Hepatocyte (in vitro differentiated cells): ENCODE results near the gene TIGD2. TPM values are rescaled to one million over a fixed set of nuclear protein-coding genes. Genes with fewer than 3 reads are reported as not detected.
A peak's percentile ranks its signal among the peaks of the same experiment; 100 is the strongest.

Experiments used
- DNase-seq: peaks from one replicate; pipeline ENCODE4 v3.0.0-alpha.2; 2016; ENCODE audit warnings: low spot score
- H2AFZ ChIP-seq: fragments of 200-600 bp; sonication (generic); 2 replicates; pipeline ENCODE4 v1.6.0; 2016; ENCODE audit warnings: antibody characterized with exemption, mild to moderate bottlenecking
- H3K27ac ChIP-seq: fragments of 200-600 bp; sonication (generic); 2 replicates; pipeline ENCODE4 v1.5.1; 2016; ENCODE audit warnings: mild to moderate bottlenecking
- H3K27me3 ChIP-seq: fragments of 200-600 bp; sonication (generic); 2 replicates; pipeline ENCODE4 v1.6.1; 2016
- H3K36me3 ChIP-seq: fragments of 200-600 bp; sonication (generic); replicated peaks from 2 replicates; pipeline ENCODE4 v1.5.1; 2016; ENCODE audit warnings: low read depth; ENCODE audit not compliant: insufficient read depth
- H3K4me1 ChIP-seq: fragments of 200-600 bp; sonication (generic); 2 replicates; pipeline ENCODE4 v1.5.1; 2016; ENCODE audit warnings: mild to moderate bottlenecking, moderate library complexity; ENCODE audit not compliant: insufficient read depth
- H3K4me2 ChIP-seq: fragments of 200-600 bp; sonication (generic); 2 replicates; pipeline ENCODE4 v1.6.0; 2016
- H3K4me3 ChIP-seq: fragments of 200-600 bp; sonication (generic); 2 replicates; pipeline ENCODE4 v1.5.1; 2016; ENCODE audit warnings: mild to moderate bottlenecking
- H3K79me2 ChIP-seq: fragments of 200-600 bp; sonication (generic); 2 replicates; pipeline ENCODE4 v1.6.0; 2017; ENCODE audit warnings: mild to moderate bottlenecking
- H3K9me2 ChIP-seq: fragments of 200-600 bp; sonication (generic); replicated peaks from 2 replicates; pipeline ENCODE4 v1.6.0; 2017; ENCODE audit warnings: mild to moderate bottlenecking; ENCODE audit not compliant: insufficient read depth
- H3K9me3 ChIP-seq: fragments of 200-600 bp; sonication (generic); 2 replicates; pipeline ENCODE4 v1.5.1; 2016; ENCODE audit warnings: low read depth, mild to moderate bottlenecking
- H4K20me1 ChIP-seq: fragments of 200-600 bp; sonication (generic); 2 replicates; pipeline ENCODE4 v1.6.0; 2016; ENCODE audit warnings: mild to moderate bottlenecking; ENCODE audit not compliant: insufficient read depth, poor library complexity, severe bottlenecking
- CTCF ChIP-seq: fragments of 200-600 bp; sonication (generic); IDR thresholded peaks from 2 replicates; pipeline ENCODE4 v1.5.1; 2016; ENCODE audit warnings: antibody characterized with exemption, mild to moderate bottlenecking; ENCODE audit not compliant: poor library complexity
- EZH2 ChIP-seq: fragments of 200-600 bp; sonication (generic); IDR thresholded peaks from 2 replicates; pipeline ENCODE4 v1.6.1; 2016; ENCODE audit warnings: antibody characterized with exemption, mild to moderate bottlenecking, borderline replicate concordance
- EZH2phosphoT487 ChIP-seq: fragments of 200-600 bp; sonication (generic); IDR thresholded peaks from one replicate; pipeline ENCODE4 v1.6.1; 2018; ENCODE audit warnings: antibody characterized with exemption, mild to moderate bottlenecking, low read depth, moderate library complexity; ENCODE audit not compliant: unreplicated experiment, severe bottlenecking
- WGBS: methylation state at CpG from one replicate; pipeline ENCODE4 v1.1.6; 2016; ENCODE audit warnings: low lambda C conversion rate; ENCODE audit errors: missing lambda C conversion rate; 5-methylcytosine and 5-hydroxymethylcytosine counted together
- polyA plus RNA-seq: library from polyadenylated mRNA; unstranded; fragments of >200 nt; fragmentation: Nextera tagmentation; extraction: Ambion mirVana; gene quantifications from 2 replicates; pipeline ENCODE4 v1.2.1, GENCODE V29; 2016
- total RNA-seq: library from RNA; depleted of rRNA; stranded (reverse); fragments of >200 nt; gene quantifications from 2 replicates; pipeline ENCODE4 v1.2.3, GENCODE V29; 2014

The TIGD2 gene
- total and polyA plus RNA-seq, 2 experiments from 2014 or later: 10.0 to 15.7 TPM

DNA sequence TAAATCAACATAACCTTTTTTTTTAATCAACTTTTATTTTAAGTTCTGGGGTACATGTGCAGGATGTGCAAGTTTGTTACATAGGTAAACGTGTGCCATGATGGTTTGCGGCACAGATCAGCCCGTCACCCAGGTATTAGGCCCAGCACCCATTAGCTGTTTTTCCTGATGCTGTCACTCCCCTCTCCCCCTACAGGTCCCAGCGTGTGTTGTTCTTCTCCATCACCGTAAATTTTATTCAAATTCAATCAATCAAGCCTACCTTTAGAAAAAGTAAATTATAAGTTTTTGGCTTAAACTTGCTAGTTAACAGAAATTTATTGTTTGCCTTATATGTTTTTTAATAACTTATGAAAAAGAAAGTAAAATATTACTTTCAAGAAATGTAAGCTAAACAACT, 25.9 kb downstream of the TIGD2 start:
- DNase-seq: no peak
- Histone ChIP-seq H3K4me1 (peaks cover 4% of the 10 kb centered on the region), H3K79me2 (no peaks in the 10 kb centered on the region), H3K4me2 (no peak overlapping the region), H3K36me3 (no peaks in the 10 kb centered on the region), H3K9me3 (no peaks in the 10 kb centered on the region), H3K9me2 (no peaks in the 10 kb centered on the region), H3K27me3 (no peaks in the 10 kb centered on the region), H2AFZ (no peak overlapping the region), H3K4me3 (no peak overlapping the region), H3K27ac (no peak overlapping the region), H4K20me1 (no peaks in the 10 kb centered on the region)
- WGBS: 91% methylated on average over 5 of the region's 5 CpGs
- TF ChIP-seq EZH2: no peak
- TF ChIP-seq CTCF: no peak
- no peak for TF ChIP-seq EZH2phosphoT487

GRCh38 chr4:89137695-89138094, 26.4 kb downstream of the TIGD2 start:
- 94% methylated on average over 12 of the region's 12 CpGs for WGBS

GRCh38 chr4:89140168-89140759, 28.9 kb downstream of the TIGD2 start:
- no peaks in the 10 kb centered on the region for H3K4me1 ChIP-seq
- no peaks in the 10 kb centered on the region for H3K9me2 ChIP-seq
- H3K79me2 ChIP-seq: no peaks in the 10 kb centered on the region
- 91% methylated on average over 6 of the region's 6 CpGs for WGBS
- no peak overlapping the region for H3K27ac ChIP-seq
- no peak overlapping the region for H3K4me3 ChIP-seq
- TF ChIP-seq CTCF (no peak), EZH2phosphoT487 (no peak), EZH2 (no peak)
- no peaks in the 10 kb centered on the region for H4K20me1 ChIP-seq
- no peaks in the 10 kb centered on the region for H3K9me3 ChIP-seq
- no peak overlapping the region for H3K4me2 ChIP-seq
- peak; percentile 23 for DNase-seq
- no peak overlapping the region for H2AFZ ChIP-seq
- no peaks in the 10 kb centered on the region for H3K36me3 ChIP-seq
- H3K27me3 ChIP-seq: no peaks in the 10 kb centered on the region

More at GRCh38 chr4:89137695-89138094, 26.4 kb downstream of the TIGD2 start:
- DNase-seq: no peak
- Histone ChIP-seq H3K4me3 (no peak overlapping the region), H3K4me1 (peaks cover 4% of the 10 kb centered on the region), H2AFZ (no peak overlapping the region), H3K9me2 (no peaks in the 10 kb centered on the region), H4K20me1 (no peaks in the 10 kb centered on the region), H3K4me2 (no peak overlapping the region), H3K79me2 (no peaks in the 10 kb centered on the region), H3K27me3 (no peaks in the 10 kb centered on the region), H3K36me3 (no peaks in the 10 kb centered on the region), H3K27ac (no peak overlapping the region), H3K9me3 (no peaks in the 10 kb centered on the region)
- no peak for TF ChIP-seq EZH2
- no peak for TF ChIP-seq CTCF
- TF ChIP-seq EZH2phosphoT487: no peak
